CD4-positive, alpha-beta T cell treated with Interleukin-12 subunit alpha and Interleukin-12 subunit beta, for 1 hour (primary cell): ENCODE results near the gene CCR7.

Experiments used
- DNase-seq: peaks from one replicate; pipeline ENCODE4 v3.0.0-alpha.2; 2020

CCR7 gene

GRCh38 chr17:40514013-40514875 lies 51.0 kb downstream of the CCR7 start:
- DNase-seq, result no peak

GRCh38 chr17:40511667-40512220 lies 53.5 kb downstream of the CCR7 start:
- DNase-seq, result no peak

- no peak for DNase-seq
These were observed 54.1 kb downstream of the CCR7 start for GRCh38 chr17:40511136-40511535.

GRCh38 chr17:40510328-40510648 lies 55.0 kb downstream of the CCR7 start:
- DNase-seq, result no peak

GRCh38 chr17:40509626-40510327 lies 55.5 kb downstream of the CCR7 start:
- DNase-seq, result no peak

GRCh38 chr17:40506786-40507185 lies 58.5 kb downstream of the CCR7 start:
- DNase-seq, result no peak
